ENCODE measurements around the gene PLEKHG5.

The PLEKHG5 gene

GRCh38 chr1:6465461-6466005 lies 25.9 kb downstream of the PLEKHG5 start:
- Histone ChIP-seq H3K4me2 (ENCODE audit: low read length) (peak overlapping the region; percentile 26), H3K36me3 (ENCODE audit: control insufficient read depth, insufficient read depth, low read length) (peaks cover 2% of the 10 kb centered on the region), H3K27me3 (ENCODE audit: insufficient read depth, low read length, poor library complexity) (no peaks in the 10 kb centered on the region), H2BK15ac (replicated peaks; ENCODE audit: low read depth) (no peak overlapping the region), H3K27ac (ENCODE audit: low read depth, low read length) (no peak overlapping the region), H3K56ac (ENCODE audit: low read length) (peak overlapping the region; percentile 83), H2AK5ac (ENCODE audit: low read length) (no peak overlapping the region), H3K4me1 (ENCODE audit: control insufficient read depth, low read depth, low read length) (no peaks in the 10 kb centered on the region), H4K8ac (ENCODE audit: low read depth, low read length) (no peak overlapping the region), H2BK5ac (ENCODE audit: low read length) (no peak overlapping the region), H3K79me1 (ENCODE audit: low read length) (no peaks in the 10 kb centered on the region), H3K23ac (ENCODE audit: low read length) (peak overlapping the region; percentile 74), H2BK120ac (ENCODE audit: low read depth, low read length) (no peak overlapping the region), H3K4me3 (ENCODE audit: low read length) (no peak overlapping the region), H3K4ac (ENCODE audit: low read depth, low read length) (no peak overlapping the region), H4K5ac (ENCODE audit: low read length) (no peak overlapping the region), H3K9ac (ENCODE audit: low read length) (peak overlapping the region; percentile 55), H3K18ac (ENCODE audit: low read length) (no peak overlapping the region), H3K79me2 (ENCODE audit: control insufficient read depth, insufficient read depth, low read length) (no peaks in the 10 kb centered on the region)
- WGBS (ENCODE audit: extremely low coverage, insufficient coverage, low lambda C conversion rate) = no CpG with 5 or more reads among the region's 21 CpGs
- DNase-seq = no peak

DNA sequence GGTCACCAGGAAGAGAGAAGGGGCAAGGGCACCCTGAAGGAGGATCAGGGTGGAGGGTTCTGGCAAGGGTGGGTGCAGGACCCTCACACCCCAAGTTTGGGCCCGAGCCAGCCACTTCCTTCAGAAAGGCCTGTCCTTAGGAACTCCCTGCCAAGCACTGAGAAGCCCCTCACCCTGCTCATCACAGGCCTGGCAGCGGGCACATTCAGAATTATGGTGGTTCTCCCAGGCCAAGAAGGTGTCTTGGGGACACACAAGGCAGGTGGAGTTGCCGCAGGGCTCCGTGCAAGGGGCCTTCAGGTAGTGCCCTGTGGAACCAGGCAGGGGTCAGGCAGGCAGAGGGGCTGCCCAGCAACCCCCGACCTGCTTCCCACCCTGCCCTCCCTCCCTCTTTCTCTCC lies 26.6 kb downstream of the PLEKHG5 start:
- no peak overlapping the region for H4K8ac ChIP-seq (ENCODE audit: low read depth, low read length)
- DNase-seq = no peak
- no peak overlapping the region for H3K18ac ChIP-seq (ENCODE audit: low read length)
- no peaks in the 10 kb centered on the region for H3K4me1 ChIP-seq (ENCODE audit: control insufficient read depth, low read depth, low read length)
- H3K79me2 ChIP-seq (ENCODE audit: control insufficient read depth, insufficient read depth, low read length) = no peaks in the 10 kb centered on the region
- H4K5ac ChIP-seq (ENCODE audit: low read length) = no peak overlapping the region
- H2AK5ac ChIP-seq (ENCODE audit: low read length) = no peak overlapping the region
- H2BK120ac ChIP-seq (ENCODE audit: low read depth, low read length) = no peak overlapping the region
- H3K27ac ChIP-seq (ENCODE audit: low read depth, low read length) = no peak overlapping the region
- H3K23ac ChIP-seq (ENCODE audit: low read length) = no peak overlapping the region
- no CpG with 5 or more reads among the region's 5 CpGs for WGBS (ENCODE audit: extremely low coverage, insufficient coverage, low lambda C conversion rate)
- H3K27me3 ChIP-seq (ENCODE audit: insufficient read depth, low read length, poor library complexity) = no peaks in the 10 kb centered on the region
- H3K79me1 ChIP-seq (ENCODE audit: low read length) = no peaks in the 10 kb centered on the region
- peaks cover under 1% of the 10 kb centered on the region for H3K36me3 ChIP-seq (ENCODE audit: control insufficient read depth, insufficient read depth, low read length)
- H3K4ac ChIP-seq (ENCODE audit: low read depth, low read length) = no peak overlapping the region
- no peak overlapping the region for H2BK15ac ChIP-seq (replicated peaks; ENCODE audit: low read depth)
- H3K56ac ChIP-seq (ENCODE audit: low read length) = no peak overlapping the region
- H3K4me2 ChIP-seq (ENCODE audit: low read length) = no peak overlapping the region
- H3K9ac ChIP-seq (ENCODE audit: low read length) = no peak overlapping the region
- H2BK5ac ChIP-seq (ENCODE audit: low read length) = no peak overlapping the region
- H3K4me3 ChIP-seq (ENCODE audit: low read length) = no peak overlapping the region

DNA sequence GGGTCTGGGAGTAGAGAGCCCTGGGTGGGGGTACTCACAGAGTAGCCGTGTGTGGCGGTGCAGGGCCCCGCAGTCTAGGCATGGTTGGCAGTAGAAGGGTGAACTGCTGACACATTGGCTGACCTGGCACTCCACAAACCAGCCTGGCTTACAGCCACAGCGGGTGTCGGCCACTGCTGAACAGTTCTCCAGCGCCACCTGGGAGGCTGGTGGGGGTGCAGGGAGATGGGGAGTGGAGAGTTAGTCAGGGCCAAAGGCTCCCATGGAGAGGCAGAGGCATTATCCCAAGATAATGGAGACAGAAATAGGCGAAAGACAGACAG lies 27.0 kb downstream of the PLEKHG5 start:
- Histone ChIP-seq H3K9ac (ENCODE audit: low read length) (no peak overlapping the region), H2BK5ac (ENCODE audit: low read length) (no peak overlapping the region), H3K4me3 (ENCODE audit: low read length) (no peak overlapping the region), H3K4me2 (ENCODE audit: low read length) (no peak overlapping the region), H3K56ac (ENCODE audit: low read length) (no peak overlapping the region), H3K18ac (ENCODE audit: low read length) (no peak overlapping the region), H3K79me2 (ENCODE audit: control insufficient read depth, insufficient read depth, low read length) (no peaks in the 10 kb centered on the region), H2BK120ac (ENCODE audit: low read depth, low read length) (no peak overlapping the region), H3K4ac (ENCODE audit: low read depth, low read length) (no peak overlapping the region), H2BK15ac (replicated peaks; ENCODE audit: low read depth) (no peak overlapping the region), H3K27me3 (ENCODE audit: insufficient read depth, low read length, poor library complexity) (no peaks in the 10 kb centered on the region), H4K5ac (ENCODE audit: low read length) (no peak overlapping the region), H4K8ac (ENCODE audit: low read depth, low read length) (no peak overlapping the region), H3K36me3 (ENCODE audit: control insufficient read depth, insufficient read depth, low read length) (no peaks in the 10 kb centered on the region), H3K27ac (ENCODE audit: low read depth, low read length) (no peak overlapping the region), H3K4me1 (ENCODE audit: control insufficient read depth, low read depth, low read length) (no peaks in the 10 kb centered on the region), H3K23ac (ENCODE audit: low read length) (no peak overlapping the region), H3K79me1 (ENCODE audit: low read length) (no peaks in the 10 kb centered on the region), H2AK5ac (ENCODE audit: low read length) (no peak overlapping the region)
- WGBS (ENCODE audit: extremely low coverage, insufficient coverage, low lambda C conversion rate) = no CpG with 5 or more reads among the region's 7 CpGs
- DNase-seq = no peak

- H3K4me3 ChIP-seq (ENCODE audit: low read length) = no peak overlapping the region
- no peaks in the 10 kb centered on the region for H3K36me3 ChIP-seq (ENCODE audit: control insufficient read depth, insufficient read depth, low read length)
- H4K8ac ChIP-seq (ENCODE audit: low read depth, low read length) = no peak overlapping the region
- H2BK5ac ChIP-seq (ENCODE audit: low read length) = no peak overlapping the region
- H4K5ac ChIP-seq (ENCODE audit: low read length) = no peak overlapping the region
- no CpG with 5 or more reads among the region's 1 CpG for WGBS (ENCODE audit: extremely low coverage, insufficient coverage, low lambda C conversion rate)
- H3K79me2 ChIP-seq (ENCODE audit: control insufficient read depth, insufficient read depth, low read length) = no peaks in the 10 kb centered on the region
- no peak overlapping the region for H3K4me2 ChIP-seq (ENCODE audit: low read length)
- no peak overlapping the region for H2AK5ac ChIP-seq (ENCODE audit: low read length)
- no peak for DNase-seq
- no peak overlapping the region for H3K4ac ChIP-seq (ENCODE audit: low read depth, low read length)
- H3K27me3 ChIP-seq (ENCODE audit: insufficient read depth, low read length, poor library complexity) = no peaks in the 10 kb centered on the region
- no peak overlapping the region for H3K27ac ChIP-seq (ENCODE audit: low read depth, low read length)
- no peak overlapping the region for H3K56ac ChIP-seq (ENCODE audit: low read length)
- H3K4me1 ChIP-seq (ENCODE audit: control insufficient read depth, low read depth, low read length) = no peaks in the 10 kb centered on the region
- H2BK120ac ChIP-seq (ENCODE audit: low read depth, low read length) = no peak overlapping the region
- H3K9ac ChIP-seq (ENCODE audit: low read length) = no peak overlapping the region
- no peak overlapping the region for H3K23ac ChIP-seq (ENCODE audit: low read length)
- no peak overlapping the region for H3K18ac ChIP-seq (ENCODE audit: low read length)
- H3K79me1 ChIP-seq (ENCODE audit: low read length) = no peaks in the 10 kb centered on the region
- no peak overlapping the region for H2BK15ac ChIP-seq (replicated peaks; ENCODE audit: low read depth)
These were observed 28.4 kb downstream of the PLEKHG5 start for GRCh38 chr1:6463120-6463412.

DNA sequence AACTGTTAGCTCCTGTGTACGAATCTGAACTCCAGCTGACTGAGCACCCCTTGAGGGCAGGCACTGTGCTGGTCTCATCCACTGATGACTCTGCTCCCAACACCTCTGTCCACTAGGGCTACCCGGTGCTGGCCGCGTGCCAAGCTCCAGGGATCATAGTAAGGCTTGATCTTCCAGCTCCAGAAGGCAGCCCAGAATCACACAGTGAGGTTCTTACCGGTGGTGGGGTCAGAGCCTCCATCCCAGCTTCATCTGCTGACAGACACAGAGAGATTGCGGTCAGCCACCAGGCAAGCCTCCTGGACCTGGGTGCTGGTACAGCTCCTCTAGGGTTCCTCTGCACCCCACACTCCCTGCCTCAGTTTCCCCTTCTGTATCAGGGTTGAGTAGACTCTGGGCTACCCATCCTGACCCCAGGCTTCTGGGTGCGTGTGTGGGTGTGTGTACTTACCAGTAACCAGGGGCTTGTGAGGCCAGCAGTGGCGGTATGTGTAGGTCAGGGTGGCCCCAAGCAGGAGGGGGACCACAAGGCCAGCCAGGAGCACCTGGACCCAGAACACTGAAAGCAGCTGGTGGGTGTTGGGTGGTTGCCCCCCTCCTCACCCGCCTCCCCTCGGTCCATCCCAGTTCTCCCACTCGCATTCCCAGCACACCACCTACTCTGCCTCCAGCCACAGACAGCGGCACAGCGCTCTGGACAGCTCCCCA lies 28.9 kb downstream of the PLEKHG5 start:
- H3K79me2 ChIP-seq (ENCODE audit: control insufficient read depth, insufficient read depth, low read length) = no peaks in the 10 kb centered on the region
- no peak overlapping the region for H2BK15ac ChIP-seq (replicated peaks; ENCODE audit: low read depth)
- no peak overlapping the region for H3K9ac ChIP-seq (ENCODE audit: low read length)
- no peak overlapping the region for H3K4me2 ChIP-seq (ENCODE audit: low read length)
- H4K5ac ChIP-seq (ENCODE audit: low read length) = no peak overlapping the region
- H3K27ac ChIP-seq (ENCODE audit: low read depth, low read length) = no peak overlapping the region
- no CpG with 5 or more reads among the region's 13 CpGs for whole genome bisulfite sequencing (ENCODE audit: extremely low coverage, insufficient coverage, low lambda C conversion rate)
- H2BK5ac ChIP-seq (ENCODE audit: low read length) = no peak overlapping the region
- H2AK5ac ChIP-seq (ENCODE audit: low read length) = no peak overlapping the region
- no peaks in the 10 kb centered on the region for H3K27me3 ChIP-seq (ENCODE audit: insufficient read depth, low read length, poor library complexity)
- no peak overlapping the region for H2BK120ac ChIP-seq (ENCODE audit: low read depth, low read length)
- H3K23ac ChIP-seq (ENCODE audit: low read length) = no peak overlapping the region
- no peaks in the 10 kb centered on the region for H3K79me1 ChIP-seq (ENCODE audit: low read length)
- H3K4me1 ChIP-seq (ENCODE audit: control insufficient read depth, low read depth, low read length) = no peaks in the 10 kb centered on the region
- H3K4ac ChIP-seq (ENCODE audit: low read depth, low read length) = no peak overlapping the region
- H3K18ac ChIP-seq (ENCODE audit: low read length) = no peak overlapping the region
- H4K8ac ChIP-seq (ENCODE audit: low read depth, low read length) = no peak overlapping the region
- H3K4me3 ChIP-seq (ENCODE audit: low read length) = no peak overlapping the region
- no peak for DNase-seq
- no peak overlapping the region for H3K56ac ChIP-seq (ENCODE audit: low read length)
- H3K36me3 ChIP-seq (ENCODE audit: control insufficient read depth, insufficient read depth, low read length) = no peaks in the 10 kb centered on the region

Data from mesendoderm (in vitro differentiated cells).